22Rv1 (cell line): ENCODE data around the gene TPM2.

Experiments used
- H3K27ac ChIP-seq: fragments of 450-650 bp; 2 replicates; pipeline ENCODE4 v1.5.1; 2017
- CTCF ChIP-seq: fragments of 450-650 bp; IDR thresholded peaks from 2 replicates; pipeline ENCODE4 v1.5.1; 2017; ENCODE audit warnings: mild to moderate bottlenecking
- ZFX ChIP-seq: fragments of 450-650 bp; IDR thresholded peaks from 2 replicates; pipeline ENCODE4 v1.6.1; 2017; ENCODE audit warnings: antibody characterized with exemption, borderline replicate concordance

TPM2 gene

GRCh38 chr9:35711501-35712428 lies 22.0 kb upstream of the TPM2 start:
- TF ChIP-seq ZFX (no peak), CTCF (no peak)
- H3K27ac ChIP-seq, result no peak overlapping the region

GRCh38 chr9:35710818-35711500 lies 21.2 kb upstream of the TPM2 start:
- TF ChIP-seq CTCF (no peak), ZFX (no peak)
- no peak overlapping the region for H3K27ac ChIP-seq

- H3K27ac ChIP-seq, result no peak overlapping the region
- no peak for TF ChIP-seq ZFX
- TF ChIP-seq CTCF, result no peak
Measured at GRCh38 chr9:35708146-35708545, 18.4 kb upstream of the TPM2 start.

- TF ChIP-seq ZFX, result no peak
- no peak for TF ChIP-seq CTCF
- no peak overlapping the region for H3K27ac ChIP-seq
Measured at GRCh38 chr9:35706951-35707350, 17.2 kb upstream of the TPM2 start.

- no peak overlapping the region for H3K27ac ChIP-seq
- TF ChIP-seq ZFX (no peak), CTCF (no peak)
Measured at GRCh38 chr9:35705836-35706430, 16.2 kb upstream of the TPM2 start.

- no peak overlapping the region for H3K27ac ChIP-seq
Measured at GRCh38 chr9:35705372-35705771, 15.6 kb upstream of the TPM2 start.

More at GRCh38 chr9:35705372-35705771, 15.6 kb upstream of the TPM2 start:
- TF ChIP-seq ZFX, result no peak
- no peak for TF ChIP-seq CTCF
